H9 (cell line): ENCODE results near the gene MTX3. TPM values are rescaled to one million over a fixed set of nuclear protein-coding genes. Genes with fewer than 3 reads are reported as not detected.

Experiments used
- DNase-seq: peaks from one replicate; pipeline ENCODE4 v3.0.0-alpha.2; 2017
- H2AFZ ChIP-seq: one replicate; pipeline ENCODE4 v1.6.1; 2013; ENCODE audit warnings: mild to moderate bottlenecking, low read length, control low read depth, moderate library complexity
- H2AK5ac ChIP-seq: 2 replicates; pipeline ENCODE4 v1.6.1; 2013; ENCODE audit warnings: low read length, control low read depth, mixed read lengths; ENCODE audit not compliant: insufficient read length
- H2BK120ac ChIP-seq: one replicate; pipeline ENCODE4 v1.6.1; 2013; ENCODE audit warnings: low read depth, mild to moderate bottlenecking, low read length, control low read depth, inconsistent platforms; ENCODE audit not compliant: poor library complexity, severe bottlenecking
- H2BK12ac ChIP-seq: 2 replicates; pipeline ENCODE4 v1.6.1; 2013; ENCODE audit warnings: low read length, control low read depth, mixed read lengths, low read depth; ENCODE audit not compliant: insufficient read length
- H2BK15ac ChIP-seq: 2 replicates; pipeline ENCODE4 v1.6.1; 2013; ENCODE audit warnings: low read depth, low read length, control low read depth
- H2BK20ac ChIP-seq: one replicate; pipeline ENCODE4 v1.6.1; 2013; ENCODE audit warnings: low read depth, mild to moderate bottlenecking, low read length, control low read depth, inconsistent platforms; ENCODE audit not compliant: poor library complexity, severe bottlenecking
- H2BK5ac ChIP-seq: 2 replicates; pipeline ENCODE4 v1.6.1; 2013; ENCODE audit warnings: low read length, control low read depth, mixed read lengths; ENCODE audit not compliant: insufficient read length
- H3K14ac ChIP-seq: 2 replicates; pipeline ENCODE4 v1.6.1; 2013; ENCODE audit warnings: low read length, control low read depth; ENCODE audit not compliant: insufficient read depth
- H3K18ac ChIP-seq: 2 replicates; pipeline ENCODE4 v1.6.1; 2013; ENCODE audit warnings: low read depth, mild to moderate bottlenecking, mixed read lengths, low read length, control low read depth; ENCODE audit not compliant: insufficient read length
- H3K23ac ChIP-seq: 2 replicates; pipeline ENCODE4 v1.6.1; 2013; ENCODE audit warnings: low read length, control low read depth, mixed read lengths, low read depth; ENCODE audit not compliant: insufficient read length
- H3K23me2 ChIP-seq: 2 replicates; pipeline ENCODE4 v1.6.1; 2013; ENCODE audit warnings: low read depth, mild to moderate bottlenecking, mixed read lengths, low read length, control low read depth; ENCODE audit not compliant: insufficient read length, poor library complexity, severe bottlenecking
- H3K27ac ChIP-seq: 2 replicates; pipeline ENCODE4 v1.5.1; 2013; ENCODE audit warnings: low read length, control low read depth, mixed read lengths, low read depth; ENCODE audit not compliant: insufficient read length
- H3K27me3 ChIP-seq: 2 replicates; pipeline ENCODE4 v1.6.1; 2013; ENCODE audit warnings: low read length, control low read depth, inconsistent platforms; ENCODE audit not compliant: insufficient read depth
- H3K4ac ChIP-seq: 2 replicates; pipeline ENCODE4 v1.6.1; 2013; ENCODE audit warnings: low read depth, mild to moderate bottlenecking, control low read depth, inconsistent platforms, low read length, moderate library complexity
- H3K4me1 ChIP-seq: 2 replicates; pipeline ENCODE4 v1.6.1; 2013; ENCODE audit warnings: low read length, control low read depth, inconsistent platforms; ENCODE audit not compliant: insufficient read depth
- H3K4me2 ChIP-seq: 2 replicates; pipeline ENCODE4 v1.6.1; 2013; ENCODE audit warnings: low read length, control low read depth, mixed read lengths; ENCODE audit not compliant: insufficient read length, insufficient read depth
- H3K56ac ChIP-seq: 2 replicates; pipeline ENCODE4 v1.6.1; 2013; ENCODE audit warnings: low read depth, mild to moderate bottlenecking, mixed read lengths, low read length, control low read depth; ENCODE audit not compliant: insufficient read length
- H3K79me1 ChIP-seq: 2 replicates; pipeline ENCODE4 v1.6.1; 2013; ENCODE audit warnings: low read depth, mild to moderate bottlenecking, moderate library complexity, low read length, control low read depth, inconsistent platforms; ENCODE audit not compliant: insufficient read depth, poor library complexity, severe bottlenecking
- H3K79me2 ChIP-seq: 2 replicates; pipeline ENCODE4 v1.6.1; 2013; ENCODE audit warnings: low read length, control low read depth, inconsistent platforms; ENCODE audit not compliant: insufficient read depth
- H3K9ac ChIP-seq: 2 replicates; pipeline ENCODE4 v1.6.1; 2013; ENCODE audit warnings: low read length, control low read depth, mixed read lengths; ENCODE audit not compliant: insufficient read length; ENCODE audit errors: extremely low read depth
- H3K9me3 ChIP-seq: one replicate; pipeline ENCODE4 v1.6.1; 2013; ENCODE audit warnings: low read depth, low read length, inconsistent platforms; ENCODE audit not compliant: control insufficient read depth
- H3T11ph ChIP-seq: one replicate; pipeline ENCODE4 v1.6.1; 2013; ENCODE audit warnings: mild to moderate bottlenecking, low read length, control low read depth, inconsistent platforms
- H4K20me1 ChIP-seq: one replicate; pipeline ENCODE4 v1.6.1; 2013; ENCODE audit not compliant: control insufficient read depth, insufficient read length, insufficient read depth
- H4K5ac ChIP-seq: 2 replicates; pipeline ENCODE4 v1.6.1; 2013; ENCODE audit warnings: low read depth, mild to moderate bottlenecking, mixed read lengths, low read length, control low read depth; ENCODE audit not compliant: insufficient read length
- H4K8ac ChIP-seq: replicated peaks from 2 replicates; pipeline ENCODE4 v1.6.1; 2013; ENCODE audit warnings: low read length, control low read depth, mixed read lengths, low read depth; ENCODE audit not compliant: insufficient read length
- H4K91ac ChIP-seq: 2 replicates; pipeline ENCODE4 v1.6.1; 2013; ENCODE audit warnings: low read depth, mild to moderate bottlenecking, moderate library complexity, mixed read lengths, low read length, control low read depth; ENCODE audit not compliant: insufficient read length
- H3K27ac Mint-ChIP-seq, 3 experiments: 2 replicates in 2 of 3; 3 replicates in 1 of 3; pipeline ENCODE4 v1.8.0; 2020 to 2021; ENCODE audit warnings: mixed read lengths in 3 of 3, mild to moderate bottlenecking in 1 of 3, moderate library complexity in 1 of 3
- H3K27me3 Mint-ChIP-seq: 2 replicates; pipeline ENCODE4 v1.8.0; 2021; ENCODE audit warnings: low read depth, mild to moderate bottlenecking, moderate library complexity, mixed read lengths
- H3K36me3 Mint-ChIP-seq, 3 experiments: 2 replicates in 2 of 3; 3 replicates in 1 of 3; pipeline ENCODE4 v1.8.0; 2020 to 2021; ENCODE audit warnings: low read depth in 3 of 3, mixed read lengths in 3 of 3; ENCODE audit not compliant: insufficient read depth in 1 of 3
- H3K4me1 Mint-ChIP-seq, 2 experiments: 2 replicates each; pipeline ENCODE4 v1.8.0; 2020; ENCODE audit warnings: mixed read lengths in 2 of 2
- H3K4me3 Mint-ChIP-seq, 2 experiments: 2 replicates in 1 of 2; 3 replicates in 1 of 2; pipeline ENCODE4 v1.8.0; 2020 to 2021; ENCODE audit warnings: mild to moderate bottlenecking in 2 of 2, mixed read lengths in 2 of 2, moderate library complexity in 1 of 2
- H3K9me3 Mint-ChIP-seq, 2 experiments: 2 replicates in 1 of 2; 3 replicates in 1 of 2; pipeline ENCODE4 v1.8.0; 2020; ENCODE audit warnings: mild to moderate bottlenecking in 2 of 2, mixed read lengths in 2 of 2, moderate library complexity in 1 of 2
- WGBS: extraction: QIAGEN DNeasy Blood & Tissue Kit; methylation state at CpG from one replicate; pipeline ENCODE4 v1.1.7; 2013; ENCODE audit warnings: missing lambda C conversion rate, low lambda C conversion rate, mixed read lengths; ENCODE audit not compliant: insufficient read length; ENCODE audit errors: extremely low coverage; 5-methylcytosine and 5-hydroxymethylcytosine counted together
- total RNA-seq: library from RNA; stranded (reverse); gene quantifications from 2 replicates; pipeline ENCODE4 v1.2.1, GENCODE V29; 2021
- TF ChIP-seq, protein P1 (sequence below): fragments of 200-600 bp; sonication (generic); conservative IDR thresholded peaks from 3 replicates; pipeline ENCODE4 v1.8.0; 2021; ENCODE audit warnings: antibody characterized with exemption, mild to moderate bottlenecking

Gene MTX3
- total RNA-seq, 1 experiment from 2014 or later = 24.1 TPM

DNA sequence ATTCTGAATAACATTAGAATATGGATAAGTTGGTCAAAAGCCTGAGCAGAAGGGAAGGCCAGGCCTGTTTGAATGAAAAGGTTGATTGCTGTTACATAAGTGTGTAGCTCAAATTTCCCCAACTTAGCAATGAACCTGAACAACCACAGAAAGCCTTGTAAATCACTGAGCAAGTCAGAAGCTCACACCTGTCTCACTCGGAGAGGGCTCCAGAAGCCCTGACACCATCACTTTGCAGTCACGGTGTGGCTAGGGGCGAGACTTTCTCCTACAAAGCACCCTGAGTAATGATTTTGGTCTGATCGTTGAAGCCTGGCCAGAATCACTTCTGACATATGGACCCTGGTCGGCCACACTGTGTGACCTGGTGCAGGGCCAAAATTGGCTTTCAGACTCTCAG is 62.0 kb downstream of the MTX3 start:
- Histone ChIP-seq H3K56ac (no peak overlapping the region), H3K27ac (no peak overlapping the region), H2BK120ac (no peak overlapping the region), H3K18ac (no peak overlapping the region), H3K9me3 (no peaks in the 10 kb centered on the region), H4K91ac (no peak overlapping the region), H2AFZ (no peak overlapping the region), H4K5ac (no peak overlapping the region), H3K4me2 (no peak overlapping the region), H3K9ac (no peak overlapping the region), H2BK20ac (no peak overlapping the region), H3T11ph (no peak overlapping the region), H2BK5ac (no peak overlapping the region), H4K20me1 (no peaks in the 10 kb centered on the region), H2BK15ac (no peak overlapping the region), H3K4ac (no peak overlapping the region), H3K79me1 (no peaks in the 10 kb centered on the region), H3K14ac (no peak overlapping the region; the same call in 1 of the 2 replicates), H3K79me2 (no peaks in the 10 kb centered on the region), H4K8ac (no peak overlapping the region), H3K23me2 (no peaks in the 10 kb centered on the region), H3K23ac (no peak overlapping the region), H3K27me3 (no peaks in the 10 kb centered on the region), H2AK5ac (no peak overlapping the region), H3K4me1 (no peaks in the 10 kb centered on the region), H2BK12ac (no peak overlapping the region)
- Mint-ChIP-seq H3K9me3 (no peaks in the 10 kb centered on the region), H3K4me1 (peaks cover 8 to 11% of the 10 kb centered on the region in 2 experiments), H3K27me3 (peaks cover 2% of the 10 kb centered on the region), H3K27ac (no peak overlapping the region), H3K4me3 (no peak overlapping the region), H3K36me3 (no peaks in the 10 kb centered on the region)
- TF ChIP-seq, protein P1, sequence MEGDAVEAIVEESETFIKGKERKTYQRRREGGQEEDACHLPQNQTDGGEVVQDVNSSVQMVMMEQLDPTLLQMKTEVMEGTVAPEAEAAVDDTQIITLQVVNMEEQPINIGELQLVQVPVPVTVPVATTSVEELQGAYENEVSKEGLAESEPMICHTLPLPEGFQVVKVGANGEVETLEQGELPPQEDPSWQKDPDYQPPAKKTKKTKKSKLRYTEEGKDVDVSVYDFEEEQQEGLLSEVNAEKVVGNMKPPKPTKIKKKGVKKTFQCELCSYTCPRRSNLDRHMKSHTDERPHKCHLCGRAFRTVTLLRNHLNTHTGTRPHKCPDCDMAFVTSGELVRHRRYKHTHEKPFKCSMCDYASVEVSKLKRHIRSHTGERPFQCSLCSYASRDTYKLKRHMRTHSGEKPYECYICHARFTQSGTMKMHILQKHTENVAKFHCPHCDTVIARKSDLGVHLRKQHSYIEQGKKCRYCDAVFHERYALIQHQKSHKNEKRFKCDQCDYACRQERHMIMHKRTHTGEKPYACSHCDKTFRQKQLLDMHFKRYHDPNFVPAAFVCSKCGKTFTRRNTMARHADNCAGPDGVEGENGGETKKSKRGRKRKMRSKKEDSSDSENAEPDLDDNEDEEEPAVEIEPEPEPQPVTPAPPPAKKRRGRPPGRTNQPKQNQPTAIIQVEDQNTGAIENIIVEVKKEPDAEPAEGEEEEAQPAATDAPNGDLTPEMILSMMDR = no peak
- WGBS = no CpG with 5 or more reads among the region's 5 CpGs
- no peak for DNase-seq

Other genes starting within 250 kb of the MTX3 start
- 18.6 and 19.0 TPM in 2 replicates for gene THBS4, start 44.1 kb upstream of the MTX3 start, total RNA-seq